ENCODE measurements around the gene MOCS1. TPM values are rescaled to one million over a fixed set of nuclear protein-coding genes. Genes with fewer than 3 reads are reported as not detected.

MOCS1 gene
- total and polyA plus RNA-seq, 9 of the 15 experiments (the other 6 are each of a cell fraction or from before 2014, with no cell fraction given): 0.69 to 12.7 (median 8.7) TPM

DNA sequence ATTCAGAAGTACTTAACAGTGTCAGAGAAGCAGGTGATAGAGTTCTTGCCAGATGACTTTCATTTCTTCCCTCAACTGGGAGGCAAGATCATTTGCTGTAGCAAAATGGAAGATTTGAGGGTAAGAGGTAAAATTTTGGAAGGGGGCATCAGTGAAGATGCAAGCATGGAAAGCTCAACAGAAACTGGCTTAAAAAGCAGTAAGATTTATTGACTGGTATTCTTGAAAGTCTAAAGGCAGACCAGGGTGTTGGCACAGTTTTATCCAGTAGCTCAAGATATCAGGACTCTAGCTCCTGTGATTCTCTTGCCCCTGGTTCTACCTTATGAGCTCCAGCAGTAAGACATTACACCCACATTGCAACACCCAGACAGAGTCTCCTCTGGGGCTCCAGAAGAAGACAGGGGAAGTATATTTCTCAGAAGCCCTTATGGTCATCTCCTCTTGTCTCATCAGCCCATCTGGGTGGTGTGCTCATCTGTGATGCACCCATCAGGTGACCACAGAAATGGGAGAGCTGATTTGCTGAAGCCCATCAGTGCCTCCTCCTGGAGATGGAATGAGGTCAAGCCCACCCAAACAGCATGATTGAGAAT, 16.0 kb upstream of the MOCS1 start (continued):
- TF ChIP-seq, protein P1, sequence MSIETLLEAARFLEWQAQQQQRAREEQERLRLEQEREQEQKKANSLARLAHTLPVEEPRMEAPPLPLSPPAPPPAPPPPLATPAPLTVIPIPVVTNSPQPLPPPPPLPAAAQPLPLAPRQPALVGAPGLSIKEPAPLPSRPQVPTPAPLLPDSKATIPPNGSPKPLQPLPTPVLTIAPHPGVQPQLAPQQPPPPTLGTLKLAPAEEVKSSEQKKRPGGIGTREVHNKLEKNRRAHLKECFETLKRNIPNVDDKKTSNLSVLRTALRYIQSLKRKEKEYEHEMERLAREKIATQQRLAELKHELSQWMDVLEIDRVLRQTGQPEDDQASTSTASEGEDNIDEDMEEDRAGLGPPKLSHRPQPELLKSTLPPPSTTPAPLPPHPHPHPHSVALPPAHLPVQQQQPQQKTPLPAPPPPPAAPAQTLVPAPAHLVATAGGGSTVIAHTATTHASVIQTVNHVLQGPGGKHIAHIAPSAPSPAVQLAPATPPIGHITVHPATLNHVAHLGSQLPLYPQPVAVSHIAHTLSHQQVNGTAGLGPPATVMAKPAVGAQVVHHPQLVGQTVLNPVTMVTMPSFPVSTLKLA (conservative IDR thresholded peaks at IDR 0.05): no peak
- TF ChIP-seq, protein P2, sequence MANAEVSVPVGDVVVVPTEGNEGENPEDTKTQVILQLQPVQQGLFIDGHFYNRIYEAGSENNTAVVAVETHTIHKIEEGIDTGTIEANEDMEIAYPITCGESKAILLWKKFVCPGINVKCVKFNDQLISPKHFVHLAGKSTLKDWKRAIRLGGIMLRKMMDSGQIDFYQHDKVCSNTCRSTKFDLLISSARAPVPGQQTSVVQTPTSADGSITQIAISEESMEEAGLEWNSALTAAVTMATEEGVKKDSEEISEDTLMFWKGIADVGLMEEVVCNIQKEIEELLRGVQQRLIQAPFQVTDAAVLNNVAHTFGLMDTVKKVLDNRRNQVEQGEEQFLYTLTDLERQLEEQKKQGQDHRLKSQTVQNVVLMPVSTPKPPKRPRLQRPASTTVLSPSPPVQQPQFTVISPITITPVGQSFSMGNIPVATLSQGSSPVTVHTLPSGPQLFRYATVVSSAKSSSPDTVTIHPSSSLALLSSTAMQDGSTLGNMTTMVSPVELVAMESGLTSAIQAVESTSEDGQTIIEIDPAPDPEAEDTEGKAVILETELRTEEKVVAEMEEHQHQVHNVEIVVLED (CRISPR knock-in tag; IDR thresholded peaks at IDR 0.05): peak; percentile 39; the same call in 1 of the 2 replicates
- TF ChIP-seq EHMT2 (IDR thresholded peaks at IDR 0.05): no peak
- no peak for TF ChIP-seq ZNF121 (CRISPR knock-in tag; conservative IDR thresholded peaks at IDR 0.05)
- TF ChIP-seq YBX1 (IDR thresholded peaks at IDR 0.05): no peak
- TF ChIP-seq RUNX1 (IDR thresholded peaks at IDR 0.05; ENCODE audit: low read depth): no peak
- no peak for TF ChIP-seq ZNF165 (CRISPR knock-in tag; IDR thresholded peaks at IDR 0.05; ENCODE audit: borderline replicate concordance)
- TF ChIP-seq, protein P3, sequence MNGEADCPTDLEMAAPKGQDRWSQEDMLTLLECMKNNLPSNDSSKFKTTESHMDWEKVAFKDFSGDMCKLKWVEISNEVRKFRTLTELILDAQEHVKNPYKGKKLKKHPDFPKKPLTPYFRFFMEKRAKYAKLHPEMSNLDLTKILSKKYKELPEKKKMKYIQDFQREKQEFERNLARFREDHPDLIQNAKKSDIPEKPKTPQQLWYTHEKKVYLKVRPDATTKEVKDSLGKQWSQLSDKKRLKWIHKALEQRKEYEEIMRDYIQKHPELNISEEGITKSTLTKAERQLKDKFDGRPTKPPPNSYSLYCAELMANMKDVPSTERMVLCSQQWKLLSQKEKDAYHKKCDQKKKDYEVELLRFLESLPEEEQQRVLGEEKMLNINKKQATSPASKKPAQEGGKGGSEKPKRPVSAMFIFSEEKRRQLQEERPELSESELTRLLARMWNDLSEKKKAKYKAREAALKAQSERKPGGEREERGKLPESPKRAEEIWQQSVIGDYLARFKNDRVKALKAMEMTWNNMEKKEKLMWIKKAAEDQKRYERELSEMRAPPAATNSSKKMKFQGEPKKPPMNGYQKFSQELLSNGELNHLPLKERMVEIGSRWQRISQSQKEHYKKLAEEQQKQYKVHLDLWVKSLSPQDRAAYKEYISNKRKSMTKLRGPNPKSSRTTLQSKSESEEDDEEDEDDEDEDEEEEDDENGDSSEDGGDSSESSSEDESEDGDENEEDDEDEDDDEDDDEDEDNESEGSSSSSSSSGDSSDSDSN (IDR thresholded peaks at IDR 0.05; ENCODE audit: borderline replicate concordance in 1 of 2, low read depth in 2 of 2, low read length in 2 of 2): no peak
- no peak for TF ChIP-seq ZNF143 (CRISPR knock-in tag; IDR thresholded peaks at IDR 0.05)
- TF ChIP-seq ZNF134 (CRISPR knock-in tag; conservative IDR thresholded peaks at IDR 0.05): no peak
- TF ChIP-seq JUN (IDR thresholded peaks at IDR 0.05; ENCODE audit: borderline replicate concordance, low read depth, low read length): 0 out of 2 replicates have a peak, but pooled peaks have one; percentile 31
- TF ChIP-seq JUN (CRISPR knock-in tag; IDR thresholded peaks at IDR 0.05; ENCODE audit: borderline replicate concordance): no peak
- TF ChIP-seq, protein P4, sequence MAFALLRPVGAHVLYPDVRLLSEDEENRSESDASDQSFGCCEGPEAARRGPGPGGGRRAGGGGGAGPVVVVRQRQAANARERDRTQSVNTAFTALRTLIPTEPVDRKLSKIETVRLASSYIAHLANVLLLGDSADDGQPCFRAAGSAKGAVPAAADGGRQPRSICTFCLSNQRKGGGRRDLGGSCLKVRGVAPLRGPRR (CRISPR knock-in tag; IDR thresholded peaks at IDR 0.05): no peak
- peak; percentile 42 for TF ChIP-seq TAL1 (IDR thresholded peaks at IDR 0.05)
- no peak for TF ChIP-seq KDM4B (IDR thresholded peaks at IDR 0.05; ENCODE audit: borderline replicate concordance in 2 of 2, low read depth in 1 of 2)
- peak; percentile 50 for TF ChIP-seq ZNF239 (CRISPR knock-in tag; IDR thresholded peaks at IDR 0.05)
- TF ChIP-seq XRCC5 (IDR thresholded peaks at IDR 0.05; ENCODE audit: low read depth, low read length): no peak
- peak; percentile 20; the same call in 1 of the 2 replicates for TF ChIP-seq ARID1B (IDR thresholded peaks at IDR 0.05)
- no peak for TF ChIP-seq ZNF24 (IDR thresholded peaks at IDR 0.05)
- TF ChIP-seq, protein P5, sequence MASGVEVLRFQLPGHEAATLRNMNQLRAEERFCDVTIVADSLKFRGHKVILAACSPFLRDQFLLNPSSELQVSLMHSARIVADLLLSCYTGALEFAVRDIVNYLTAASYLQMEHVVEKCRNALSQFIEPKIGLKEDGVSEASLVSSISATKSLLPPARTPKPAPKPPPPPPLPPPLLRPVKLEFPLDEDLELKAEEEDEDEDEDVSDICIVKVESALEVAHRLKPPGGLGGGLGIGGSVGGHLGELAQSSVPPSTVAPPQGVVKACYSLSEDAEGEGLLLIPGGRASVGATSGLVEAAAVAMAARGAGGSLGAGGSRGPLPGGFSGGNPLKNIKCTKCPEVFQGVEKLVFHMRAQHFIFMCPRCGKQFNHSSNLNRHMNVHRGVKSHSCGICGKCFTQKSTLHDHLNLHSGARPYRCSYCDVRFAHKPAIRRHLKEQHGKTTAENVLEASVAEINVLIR (CRISPR knock-in tag; IDR thresholded peaks at IDR 0.05): 0 out of 2 replicates have a peak, but pooled peaks have one; percentile 6
- no peak for TF ChIP-seq MBD2 (IDR thresholded peaks at IDR 0.05; ENCODE audit: borderline replicate concordance, low read depth)
- no peak for TF ChIP-seq DPF2 (IDR thresholded peaks at IDR 0.05)
- TF ChIP-seq POLR2AphosphoS2 (IDR thresholded peaks at IDR 0.05; ENCODE audit: low read length): no peak
